Esophagus squamous epithelium (tissue), 5 donors: ENCODE measurements around the gene GALNT14. TPM values are rescaled to one million over a fixed set of nuclear protein-coding genes. Genes with fewer than 3 reads are reported as not detected.
"Not testable (repeated sequence)": the region's sequence is repeated elsewhere in the genome, so short reads cannot be mapped to it uniquely, and the experiment has no call there.

Experiments
- DNase-seq: peaks from one replicate; lab custom pipeline; 2025; lab: John Stamatoyannopoulos, UW
- H3K27ac ChIP-seq, 4 donors: fragments of 200-600 bp; sonication (generic); one replicate each; pipeline ENCODE4 v1.5.1; 2016 to 2019; ENCODE audit warnings: mild to moderate bottlenecking in 1 of 4
- H3K27me3 ChIP-seq, 4 donors: fragments of 200-600 bp; sonication (generic); 1 replicate in 3 of 4; 2 replicates in 1 of 4; pipeline versions ENCODE4 v1.5.1 to v1.6.0; 2017 to 2021; ENCODE audit warnings: antibody characterized with exemption in 1 of 4
- H3K36me3 ChIP-seq, 3 donors: fragments of 200-600 bp; sonication (generic); one replicate each; pipeline ENCODE4 v1.5.1; 2016 to 2019
- H3K4me1 ChIP-seq, 3 donors: fragments of 200-600 bp; sonication (generic); one replicate each; pipeline ENCODE4 v1.5.1; 2017 to 2019
- H3K4me3 ChIP-seq, 4 donors: fragments of 200-600 bp; sonication (generic); 1 replicate in 3 of 4; 2 replicates in 1 of 4; pipeline ENCODE4 v1.5.1; 2016 to 2019; ENCODE audit warnings: mild to moderate bottlenecking in 2 of 4, moderate library complexity in 1 of 4
- H3K9me3 ChIP-seq, 3 donors: fragments of 200-600 bp; sonication (generic); one replicate each; pipeline ENCODE4 v1.5.1; 2016 to 2019
- POLR2A ChIP-seq, 4 donors: fragments of 450-650 bp; IDR thresholded peaks; one replicate each; pipeline ENCODE4 v1.6.1; 2017; ENCODE audit warnings: antibody characterized with exemption in 4 of 4, mild to moderate bottlenecking in 4 of 4, moderate library complexity in 3 of 4
- WGBS, 2 donors: methylation state at CpG; one replicate each; pipeline ENCODE4 v1.1.5; 2018; 5-methylcytosine and 5-hydroxymethylcytosine counted together
- intact Hi-C: fragments of 100-400 bp; cut with DNase I; formaldehyde crosslinking; loops from one replicate; pipeline ENCODE4 v1.15.0; 2022
- total RNA-seq, 4 donors: library from RNA; depleted of rRNA; stranded (reverse); fragments of >200 nt; gene quantifications; one replicate each; pipeline ENCODE4 v1.1.0, GENCODE V29; 2016
- TF ChIP-seq, protein P1 (sequence below), 6 experiments: fragments of 450-650 bp in 4 of 6; fragments of 200-600 bp in 2 of 6; sonication (generic) in 2 of 6; IDR thresholded peaks; one replicate each; pipeline ENCODE4 v1.5.1; 2016 to 2019; ENCODE audit warnings: antibody characterized with exemption in 6 of 6, mild to moderate bottlenecking in 4 of 6, moderate library complexity in 4 of 6
- donor health status: DM: yes; HTN: yes; CAD: no.

GALNT14 gene, protein sequence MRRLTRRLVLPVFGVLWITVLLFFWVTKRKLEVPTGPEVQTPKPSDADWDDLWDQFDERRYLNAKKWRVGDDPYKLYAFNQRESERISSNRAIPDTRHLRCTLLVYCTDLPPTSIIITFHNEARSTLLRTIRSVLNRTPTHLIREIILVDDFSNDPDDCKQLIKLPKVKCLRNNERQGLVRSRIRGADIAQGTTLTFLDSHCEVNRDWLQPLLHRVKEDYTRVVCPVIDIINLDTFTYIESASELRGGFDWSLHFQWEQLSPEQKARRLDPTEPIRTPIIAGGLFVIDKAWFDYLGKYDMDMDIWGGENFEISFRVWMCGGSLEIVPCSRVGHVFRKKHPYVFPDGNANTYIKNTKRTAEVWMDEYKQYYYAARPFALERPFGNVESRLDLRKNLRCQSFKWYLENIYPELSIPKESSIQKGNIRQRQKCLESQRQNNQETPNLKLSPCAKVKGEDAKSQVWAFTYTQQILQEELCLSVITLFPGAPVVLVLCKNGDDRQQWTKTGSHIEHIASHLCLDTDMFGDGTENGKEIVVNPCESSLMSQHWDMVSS
- 10 to 100 TPM; 18.6 to 29.0 (median 21.3) TPM for total RNA-seq

DNA sequence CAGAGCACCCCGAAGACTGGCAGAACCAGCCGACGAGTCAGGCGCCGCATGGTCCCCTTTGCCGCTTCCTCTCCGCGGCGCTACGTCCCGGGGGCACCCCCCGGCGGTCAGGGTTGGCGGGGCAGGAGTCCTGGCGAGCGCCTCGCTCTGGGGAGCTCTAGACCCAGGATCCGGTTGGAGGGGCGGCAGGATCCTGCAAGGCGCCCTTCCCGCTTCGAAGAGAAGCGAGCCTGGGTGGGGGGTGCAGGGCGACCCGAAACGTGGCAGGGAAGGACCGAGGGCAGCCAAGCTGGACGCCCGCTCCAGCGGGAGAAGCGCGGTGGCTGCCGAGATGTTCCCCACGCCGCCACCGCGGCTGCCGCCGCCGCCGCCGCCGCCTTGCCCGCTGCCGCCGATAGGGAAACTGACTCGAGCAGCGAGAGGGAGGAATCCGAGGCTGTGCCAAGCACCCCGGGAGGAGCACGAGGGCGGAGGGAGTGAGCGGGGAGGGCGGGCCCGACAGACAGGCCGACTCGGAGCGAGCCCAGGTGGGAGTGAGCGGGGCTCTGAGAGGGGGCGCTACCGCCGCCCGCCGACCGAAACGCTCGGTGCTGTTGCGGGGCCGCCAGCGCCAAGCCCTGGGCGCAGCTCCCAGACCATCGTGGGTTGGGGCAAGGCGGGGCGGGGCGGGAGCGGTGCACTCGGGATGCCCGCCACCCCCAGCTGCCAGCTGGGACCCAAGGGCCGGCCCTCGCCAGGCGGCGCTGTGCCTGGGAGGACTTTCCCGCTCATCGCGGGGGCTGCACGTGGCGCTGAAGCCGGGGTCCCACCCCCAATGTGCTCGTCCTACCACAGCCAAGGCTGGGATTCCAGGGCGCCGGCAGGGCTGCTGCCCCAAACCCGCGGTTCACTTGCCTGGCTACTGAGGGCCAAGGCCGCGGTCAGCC lies at the start of gene GALNT14:
TSS of gene GALNT14 (minus strand) at position 404 of the 926 bp plus-strand sequence. CDS start at position 50, 354 bp downstream.
- Histone ChIP-seq H3K4me1 (peaks cover 8 to 36% (median 11%) of the 10 kb centered on the region in 3 donors), H3K36me3 (no peaks in the 10 kb centered on the region), H3K27ac (peak within 1 kb of the TSS; percentile 0 to 63 (median 55)), H3K9me3 (no peaks in the 10 kb centered on the region), H3K27me3 (peaks cover 0 to 53% (median 3%) of the 10 kb centered on the region in 4 donors), H3K4me3 (peak within 1 kb of the TSS; percentile 60 to 70 (median 63))
- intact Hi-C loops = no loop called here
- DNase-seq = no peak
- TF ChIP-seq POLR2A (IDR thresholded peaks at IDR 0.05) = peak in 1 of 4 donors; percentile 25
- TF ChIP-seq, protein P1, sequence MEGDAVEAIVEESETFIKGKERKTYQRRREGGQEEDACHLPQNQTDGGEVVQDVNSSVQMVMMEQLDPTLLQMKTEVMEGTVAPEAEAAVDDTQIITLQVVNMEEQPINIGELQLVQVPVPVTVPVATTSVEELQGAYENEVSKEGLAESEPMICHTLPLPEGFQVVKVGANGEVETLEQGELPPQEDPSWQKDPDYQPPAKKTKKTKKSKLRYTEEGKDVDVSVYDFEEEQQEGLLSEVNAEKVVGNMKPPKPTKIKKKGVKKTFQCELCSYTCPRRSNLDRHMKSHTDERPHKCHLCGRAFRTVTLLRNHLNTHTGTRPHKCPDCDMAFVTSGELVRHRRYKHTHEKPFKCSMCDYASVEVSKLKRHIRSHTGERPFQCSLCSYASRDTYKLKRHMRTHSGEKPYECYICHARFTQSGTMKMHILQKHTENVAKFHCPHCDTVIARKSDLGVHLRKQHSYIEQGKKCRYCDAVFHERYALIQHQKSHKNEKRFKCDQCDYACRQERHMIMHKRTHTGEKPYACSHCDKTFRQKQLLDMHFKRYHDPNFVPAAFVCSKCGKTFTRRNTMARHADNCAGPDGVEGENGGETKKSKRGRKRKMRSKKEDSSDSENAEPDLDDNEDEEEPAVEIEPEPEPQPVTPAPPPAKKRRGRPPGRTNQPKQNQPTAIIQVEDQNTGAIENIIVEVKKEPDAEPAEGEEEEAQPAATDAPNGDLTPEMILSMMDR (IDR thresholded peaks at IDR 0.05) = peak; percentile 12 to 69 (median 42)
- 4 to 19% methylated on average over 7 of the region's 95 CpGs for WGBS, 2 donors

DNA sequence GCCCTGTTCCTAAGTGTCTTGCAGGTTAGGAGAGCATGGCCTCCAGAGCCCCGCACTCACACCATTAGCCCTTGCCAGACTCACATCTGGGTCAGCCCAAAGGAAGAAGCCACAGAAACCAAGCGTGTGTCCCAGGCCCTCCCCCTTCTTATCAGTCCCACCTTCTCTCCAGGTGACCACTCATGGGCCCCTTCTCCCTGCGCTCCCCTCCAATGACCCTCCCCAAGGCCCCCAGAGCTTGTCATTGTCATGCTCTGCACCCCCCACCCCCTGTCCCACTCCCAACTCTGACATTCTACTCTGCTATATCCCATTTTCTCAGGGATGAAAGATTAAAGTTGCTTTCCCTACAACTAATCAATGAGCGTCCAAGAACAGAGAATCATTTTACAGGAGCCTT lies 48.9 kb upstream of the GALNT14 start:
- Histone ChIP-seq H3K36me3 (peaks cover 0 to 61% (median 0%) of the 10 kb centered on the region in 3 donors), H3K4me3 (no peak overlapping the region), H3K9me3 (no peaks in the 10 kb centered on the region), H3K27ac (no peak overlapping the region), H3K4me1 (no peaks in the 10 kb centered on the region), H3K27me3 (peaks cover 0 to 12% (median 0%) of the 10 kb centered on the region in 4 donors)
- DNase-seq = no peak
- 93 to 95% methylated on average over 4 of the region's 4 CpGs for WGBS, 2 donors
- TF ChIP-seq, protein P1 (IDR thresholded peaks at IDR 0.05) = no peak
- no peak for TF ChIP-seq POLR2A (IDR thresholded peaks at IDR 0.05)
- intact Hi-C loops = no loop called here

DNA sequence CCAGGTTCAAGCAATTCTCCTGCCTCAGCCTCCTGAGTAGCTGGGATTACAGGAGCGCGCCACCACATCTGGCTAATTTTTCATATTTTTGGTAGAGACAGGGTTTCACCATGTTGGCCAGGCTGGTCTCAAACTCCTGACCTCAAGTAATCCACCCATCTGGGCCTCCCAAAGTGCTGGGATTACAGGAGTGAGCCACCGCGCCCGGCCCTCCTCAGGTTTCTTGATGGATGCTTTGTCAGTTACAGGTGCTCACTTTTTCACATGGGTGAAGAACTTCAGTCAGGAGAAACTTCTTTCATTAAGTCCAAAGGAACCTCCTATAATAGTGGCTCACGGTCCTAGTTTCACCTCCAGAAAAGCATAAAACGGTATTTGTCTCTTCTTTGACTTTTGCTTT lies 45.7 kb upstream of the GALNT14 start:
- H3K27me3 ChIP-seq, intact Hi-C loops, H3K4me3 ChIP-seq, H3K9me3 ChIP-seq, H3K27ac ChIP-seq, DNase-seq, H3K4me1 ChIP-seq: not testable (repeated sequence)
- WGBS, 2 donors = 80 to 90% methylated on average over 6 to 7 of the region's 7 CpGs
- H3K36me3 ChIP-seq = peaks cover 0 to 50% (median 0%) of the 10 kb centered on the region in 3 donors

DNA sequence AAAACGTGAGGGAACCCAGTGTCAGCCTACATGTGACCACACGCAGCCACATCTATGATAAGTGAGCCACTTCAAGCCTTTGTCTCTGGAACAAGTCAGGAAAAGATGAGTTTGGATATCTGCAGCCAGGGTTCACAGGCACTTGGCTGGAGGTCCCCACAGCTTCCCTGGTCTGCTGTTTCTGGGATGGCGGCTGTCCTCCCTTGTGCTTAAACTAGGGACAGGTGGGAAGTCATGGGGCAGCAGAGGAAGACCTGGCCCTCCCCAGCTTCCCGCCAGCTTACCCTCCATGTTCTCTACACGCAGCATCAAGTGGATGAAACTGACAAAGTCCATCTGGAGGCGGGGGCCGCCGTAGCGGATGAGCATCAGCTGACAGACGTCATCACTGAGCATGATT lies 38.5 kb upstream of the GALNT14 start:
- Histone ChIP-seq H3K36me3 (peaks cover 0 to 34% (median 0%) of the 10 kb centered on the region in 3 donors), H3K4me3 (no peak overlapping the region), H3K27me3 (no peaks in the 10 kb centered on the region), H3K4me1 (no peaks in the 10 kb centered on the region), H3K27ac (no peak overlapping the region), H3K9me3 (no peaks in the 10 kb centered on the region)
- TF ChIP-seq, protein P1 (IDR thresholded peaks at IDR 0.05) = no peak
- TF ChIP-seq POLR2A (IDR thresholded peaks at IDR 0.05) = no peak
- 66 to 86% methylated on average over 5 to 10 of the region's 10 CpGs for WGBS, 2 donors
- intact Hi-C loops = no loop called here
- no peak for DNase-seq

DNA sequence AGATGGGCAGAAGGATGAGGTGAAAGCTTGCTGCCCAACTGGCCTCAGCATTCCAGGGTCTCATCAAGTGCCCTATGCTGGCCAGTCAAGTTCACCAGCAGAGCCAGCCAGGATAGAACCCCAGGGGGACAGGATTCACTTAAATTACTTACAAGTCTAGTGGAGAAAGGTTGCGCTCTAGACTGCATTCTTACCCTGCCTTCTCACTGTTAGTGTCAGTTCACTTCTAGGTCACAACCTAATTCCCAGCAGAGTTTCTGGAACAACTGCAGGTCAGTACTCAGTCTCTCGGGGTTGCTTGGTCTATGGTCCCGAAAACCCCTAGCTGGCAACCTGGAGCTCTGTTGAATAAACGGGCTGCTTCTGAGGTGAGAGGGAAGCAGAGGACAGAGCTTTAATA lies 32.9 kb upstream of the GALNT14 start:
- DNase-seq = no peak
- Histone ChIP-seq H3K9me3 (no peaks in the 10 kb centered on the region), H3K27ac (no peak overlapping the region), H3K4me1 (no peaks in the 10 kb centered on the region), H3K4me3 (no peak overlapping the region), H3K27me3 (peaks cover 0 to 4% (median 0%) of the 10 kb centered on the region in 4 donors), H3K36me3 (peaks cover 0 to 9% (median 0%) of the 10 kb centered on the region in 3 donors)
- TF ChIP-seq, protein P1 (IDR thresholded peaks at IDR 0.05) = no peak
- intact Hi-C loops = loop anchor here (5.0 kb wide), 1 partner anchor 459 kb away; no protein-coding TSS in a partner anchor
- 90 to 100% methylated on average over 1 to 2 of the region's 4 CpGs for WGBS, 2 donors
